MV-4-11 (cell line): ENCODE data around the gene MTIF2.
A peak's percentile ranks its signal among the peaks of the same experiment; 100 is the strongest.
"Not testable (repeated sequence)": the region's sequence is repeated elsewhere in the genome, so short reads cannot be mapped to it uniquely, and the experiment has no call there.

Experiments
- DNase-seq: peaks from one replicate; lab custom pipeline; 2025; lab: John Stamatoyannopoulos, UW

Gene MTIF2

GRCh38 chr2:55268907-55269644, at the start of gene MTIF2:
TSS of gene MTIF2 (minus strand) at chr2:55269231. CDS start at chr2:55263858, 5,373 bp downstream.
- peak; percentile 90 for DNase-seq

GRCh38 chr2:55314985-55315384, 46.0 kb upstream of the MTIF2 start:
- DNase-seq: no peak

GRCh38 chr2:55311444-55311870, 42.4 kb upstream of the MTIF2 start:
- peak; percentile 91 for DNase-seq

GRCh38 chr2:55309446-55309845, 40.4 kb upstream of the MTIF2 start:
- DNase-seq: no peak

- no peak for DNase-seq
Measured at GRCh38 chr2:55302241-55302640, 33.2 kb upstream of the MTIF2 start.

GRCh38 chr2:55301277-55301676, 32.2 kb upstream of the MTIF2 start:
- DNase-seq: no peak

GRCh38 chr2:55296393-55296792, 27.4 kb upstream of the MTIF2 start:
- DNase-seq: no peak

- no peak for DNase-seq
Measured at GRCh38 chr2:55283083-55283482, 14.1 kb upstream of the MTIF2 start.

- peak; percentile 78 for DNase-seq
Measured at GRCh38 chr2:55282110-55282917, 13.3 kb upstream of the MTIF2 start.

- DNase-seq: not testable (repeated sequence)
Measured at GRCh38 chr2:55280851-55281546, 12.0 kb upstream of the MTIF2 start.

GRCh38 chr2:55279859-55280424, 10.9 kb upstream of the MTIF2 start:
- DNase-seq: not testable (repeated sequence)

GRCh38 chr2:55279214-55279835, 10.3 kb upstream of the MTIF2 start:
- DNase-seq: not testable (repeated sequence)

- DNase-seq: no peak
Measured at GRCh38 chr2:55277310-55277709, 8.3 kb upstream of the MTIF2 start.

- not testable (repeated sequence) for DNase-seq
Measured at GRCh38 chr2:55274346-55274745, 5.3 kb upstream of the MTIF2 start.

- peak; percentile 13 for DNase-seq
Measured at GRCh38 chr2:55269645-55269990, 587 bp upstream of the MTIF2 start.

- DNase-seq: no peak
Measured at GRCh38 chr2:55268288-55268906, 634 bp downstream of the MTIF2 start.

GRCh38 chr2:55259586-55259985, 9.4 kb downstream of the MTIF2 start:
- DNase-seq: not testable (repeated sequence)

- DNase-seq: no peak
Measured at GRCh38 chr2:55252832-55253231, 16.2 kb downstream of the MTIF2 start.

- no peak for DNase-seq
Measured at GRCh38 chr2:55247025-55247424, 22.0 kb downstream of the MTIF2 start.

GRCh38 chr2:55245411-55245810, 23.6 kb downstream of the MTIF2 start:
- DNase-seq: no peak

- DNase-seq: no peak
Measured at GRCh38 chr2:55242617-55243016, 26.4 kb downstream of the MTIF2 start.
